DMS114 treated with DMSO at 0.1 percent for 48 hours (cell line): ENCODE results near the gene RSPH10B2.
"Not testable (repeated sequence)": the region's sequence is repeated elsewhere in the genome, so short reads cannot be mapped to it uniquely, and the experiment has no call there.

Experiments used
- DNase-seq: peaks from one replicate; lab custom pipeline; 2025; ENCODE audit not compliant: unreplicated experiment; lab: John Stamatoyannopoulos, UW

RSPH10B2 gene

DNA sequence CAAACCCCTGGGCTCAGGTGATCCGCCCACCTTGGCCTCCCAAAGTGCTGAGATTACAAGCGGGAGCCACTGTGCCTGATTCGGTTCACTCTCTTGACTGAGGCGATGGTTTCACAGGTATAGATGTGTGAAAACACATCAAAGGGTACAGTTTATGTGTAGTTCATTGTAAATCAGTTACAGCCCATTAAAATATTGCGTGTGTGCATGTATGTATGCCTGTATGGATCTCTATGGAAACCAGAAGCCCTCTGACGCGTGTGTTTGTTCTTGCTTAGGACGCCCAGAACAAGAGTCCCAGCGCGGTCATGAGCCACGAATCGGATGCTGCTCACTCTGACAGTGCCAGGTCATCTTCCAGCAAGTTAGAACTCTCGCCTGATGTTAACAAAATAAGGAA is 35.5 kb downstream of the RSPH10B2 start:
- not testable (repeated sequence) for DNase-seq

DNA sequence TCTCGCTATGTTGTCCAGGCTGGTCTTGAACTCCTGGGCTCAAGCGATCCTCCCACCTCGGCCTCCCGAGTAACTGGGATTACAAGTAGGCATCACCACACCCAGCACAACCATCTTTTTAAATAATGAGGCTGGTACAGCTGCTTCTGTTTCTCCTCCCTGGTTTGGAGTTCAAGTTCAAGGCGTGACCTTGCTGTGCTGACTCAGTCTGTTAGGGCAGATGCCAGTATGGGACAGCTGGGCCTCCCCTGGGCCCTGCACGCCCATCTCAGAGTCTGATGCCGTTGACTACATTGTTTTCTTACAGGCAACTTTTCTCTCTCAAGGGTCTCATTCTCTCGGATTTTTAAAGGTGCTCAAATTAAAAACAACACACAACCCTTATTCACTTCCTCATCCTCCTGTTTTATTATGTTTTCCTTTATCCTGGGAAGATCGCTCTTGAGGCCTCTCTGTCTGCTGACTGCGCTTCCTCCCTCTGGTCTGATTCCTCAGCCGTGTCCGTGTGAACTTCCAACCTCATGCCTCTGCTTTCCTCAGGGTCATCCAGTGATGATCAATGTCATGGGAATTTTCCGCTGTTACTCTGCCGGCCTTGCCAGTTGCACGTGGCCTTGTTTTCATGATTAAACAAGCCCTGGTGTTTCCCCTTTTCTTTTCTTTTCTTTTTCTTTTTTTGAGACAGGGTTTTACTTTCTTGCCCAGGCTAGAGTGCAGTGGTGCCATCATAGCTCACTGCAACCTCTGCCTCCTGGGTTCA is 38.4 kb downstream of the RSPH10B2 start:
- DNase-seq: not testable (repeated sequence)

DNA sequence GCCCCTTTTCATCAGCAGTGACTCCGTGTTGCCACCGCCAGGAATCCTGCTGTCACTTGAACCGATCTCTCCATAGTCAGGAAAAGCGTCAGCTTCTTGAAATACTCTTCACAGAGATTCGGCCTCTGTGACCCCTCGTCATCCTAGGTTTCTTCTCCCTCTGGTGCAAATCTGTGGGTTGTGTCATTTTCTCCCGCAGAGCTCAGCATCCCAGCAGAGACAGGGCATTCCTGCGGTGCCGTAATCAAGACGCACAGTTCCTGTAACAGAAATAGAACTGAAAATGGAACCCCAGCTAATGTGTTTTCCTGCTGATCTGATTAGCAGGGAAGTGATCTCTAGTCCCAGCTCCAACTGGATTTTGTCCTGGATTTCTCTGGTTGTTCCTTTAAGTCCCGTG is 40.4 kb downstream of the RSPH10B2 start:
- DNase-seq: not testable (repeated sequence)

DNA sequence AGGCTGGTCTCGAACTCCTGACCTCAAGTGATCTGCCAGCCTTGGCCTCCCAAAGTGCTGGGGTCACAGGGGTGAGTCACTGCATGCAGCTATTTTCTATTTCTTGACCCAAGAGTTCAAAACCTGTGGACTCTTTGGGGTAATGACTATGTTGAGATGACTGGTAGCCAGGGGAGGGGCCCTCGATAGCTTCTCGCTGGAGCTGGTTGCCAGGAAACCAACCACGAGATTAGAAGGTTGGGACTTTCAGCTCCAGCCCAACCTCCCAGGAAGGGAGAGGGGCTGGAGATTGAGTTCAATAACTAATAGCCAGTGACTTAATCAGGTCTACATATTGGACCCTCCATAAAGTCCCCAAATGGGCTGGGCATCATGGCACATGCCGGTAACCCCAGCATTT is 43.3 kb downstream of the RSPH10B2 start:
- DNase-seq: not testable (repeated sequence)

DNA sequence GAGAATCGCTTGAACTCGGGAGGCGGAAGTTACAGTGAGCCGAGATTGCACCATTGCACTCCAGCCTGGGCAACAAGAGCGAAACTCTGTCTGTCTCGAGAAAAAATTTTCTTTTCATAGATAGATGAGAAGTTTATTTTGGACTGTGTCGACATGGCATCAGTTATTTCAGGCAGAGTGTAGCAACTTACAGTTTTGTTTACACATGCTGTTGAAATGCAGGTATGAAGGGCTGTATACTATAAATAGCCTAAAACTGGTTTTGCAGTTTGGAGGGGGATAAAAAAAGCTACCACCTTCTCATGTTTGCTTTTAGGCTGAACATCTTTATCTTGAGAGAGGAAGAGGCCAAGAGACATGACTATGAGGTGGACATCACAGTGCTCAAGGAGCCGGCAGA is 44.1 kb downstream of the RSPH10B2 start:
- not testable (repeated sequence) for DNase-seq

DNA sequence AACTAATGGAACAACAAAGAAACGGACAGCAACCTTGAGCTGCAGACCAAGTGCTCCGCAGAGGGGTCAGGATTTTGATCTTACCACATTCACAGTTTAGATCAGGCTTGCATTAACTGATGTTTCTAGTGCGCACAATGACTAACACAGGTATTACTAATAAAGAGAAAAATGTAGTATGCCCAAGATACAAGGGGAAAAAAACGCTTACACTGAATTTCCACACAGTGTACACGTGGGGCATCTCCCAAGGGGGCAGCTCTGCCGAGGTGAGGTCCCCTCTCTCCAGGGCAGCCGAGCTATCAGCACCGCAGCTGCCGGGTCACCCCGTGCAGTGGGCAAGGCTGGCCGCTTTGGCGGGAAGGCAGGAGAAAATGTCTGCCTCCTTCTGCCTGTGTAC is 46.0 kb downstream of the RSPH10B2 start:
- not testable (repeated sequence) for DNase-seq

DNA sequence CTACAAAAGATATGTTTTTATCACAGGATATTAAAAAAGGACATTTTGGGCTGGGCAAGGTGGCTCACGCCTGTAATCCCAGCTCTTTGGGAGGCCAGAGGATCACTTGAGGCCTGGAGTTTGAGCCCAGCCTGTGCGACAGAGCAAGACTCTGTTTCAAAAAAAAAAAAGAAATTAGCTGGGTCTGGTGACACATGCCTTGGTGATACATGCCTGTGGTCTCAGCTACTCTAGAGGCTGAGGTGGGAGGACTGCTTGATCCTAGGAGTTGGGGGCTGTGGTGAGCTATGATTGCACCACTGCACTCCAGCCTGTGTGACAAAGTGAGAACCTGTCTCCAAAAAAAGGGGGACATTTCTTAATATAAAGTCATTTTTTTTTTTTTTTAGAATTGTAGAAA is 46.4 kb downstream of the RSPH10B2 start:
- DNase-seq: not testable (repeated sequence)

DNA sequence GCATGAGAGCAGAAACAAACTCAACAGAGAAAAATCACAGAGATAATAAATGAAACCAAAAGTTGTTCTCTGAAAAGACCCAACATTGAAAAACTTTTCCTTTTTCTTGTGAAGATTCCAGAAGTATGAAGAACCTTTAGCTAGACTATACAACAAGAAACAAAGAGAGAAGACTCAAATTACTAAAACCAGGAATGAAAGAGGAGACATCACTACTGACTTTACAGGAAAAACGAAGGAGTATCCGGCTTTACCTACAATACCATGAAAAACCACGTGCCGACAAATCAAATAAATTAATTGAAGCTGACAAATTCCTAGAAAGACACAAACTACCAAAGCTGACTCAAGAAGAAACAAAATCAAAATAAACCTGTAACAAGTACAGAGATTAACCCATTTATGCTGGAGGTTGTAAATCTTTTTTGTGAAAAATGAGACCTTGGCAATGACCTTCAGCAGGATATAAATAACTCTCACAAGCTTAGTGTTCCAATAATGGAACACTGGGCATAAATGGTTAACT is 53.6 kb downstream of the RSPH10B2 start:
- not testable (repeated sequence) for DNase-seq

DNA sequence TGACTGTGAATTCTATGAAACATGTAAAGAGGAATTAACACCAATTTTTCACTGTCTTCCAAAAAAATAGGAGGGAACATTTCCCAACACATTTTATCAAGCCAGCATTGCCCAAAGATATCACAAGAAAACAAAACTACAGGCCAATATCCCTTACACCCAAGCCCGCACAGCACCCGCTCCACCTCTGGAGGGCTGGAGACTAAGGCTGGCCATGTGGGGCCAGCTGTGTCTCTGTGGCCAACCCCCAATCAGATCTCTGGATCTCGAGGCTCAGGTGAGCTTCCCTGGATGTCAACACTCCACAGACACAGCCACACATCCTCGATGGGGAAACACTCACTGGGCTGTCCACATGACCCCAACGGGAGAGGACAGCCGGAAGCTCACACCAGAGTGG is 54.1 kb downstream of the RSPH10B2 start:
- not testable (repeated sequence) for DNase-seq

DNA sequence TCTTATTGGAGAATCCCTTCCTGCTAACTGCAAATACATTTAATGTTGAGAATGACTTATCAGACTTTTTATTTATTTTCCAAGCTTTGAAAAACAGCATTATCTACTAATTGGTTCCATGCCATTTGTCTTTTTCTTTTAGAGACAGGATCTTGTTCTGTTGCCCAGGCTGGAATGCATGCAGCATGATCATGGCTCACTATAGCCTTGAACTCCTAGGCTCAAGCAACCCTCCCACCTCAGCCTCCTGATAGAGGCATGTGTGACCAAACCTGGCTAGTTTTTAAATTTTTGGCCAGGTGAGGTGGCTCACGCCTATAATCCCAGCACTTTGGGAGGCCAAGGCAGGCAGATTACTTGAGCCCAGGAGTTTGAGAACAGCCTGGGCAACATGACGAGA is 59.1 kb downstream of the RSPH10B2 start:
- DNase-seq: not testable (repeated sequence)

DNA sequence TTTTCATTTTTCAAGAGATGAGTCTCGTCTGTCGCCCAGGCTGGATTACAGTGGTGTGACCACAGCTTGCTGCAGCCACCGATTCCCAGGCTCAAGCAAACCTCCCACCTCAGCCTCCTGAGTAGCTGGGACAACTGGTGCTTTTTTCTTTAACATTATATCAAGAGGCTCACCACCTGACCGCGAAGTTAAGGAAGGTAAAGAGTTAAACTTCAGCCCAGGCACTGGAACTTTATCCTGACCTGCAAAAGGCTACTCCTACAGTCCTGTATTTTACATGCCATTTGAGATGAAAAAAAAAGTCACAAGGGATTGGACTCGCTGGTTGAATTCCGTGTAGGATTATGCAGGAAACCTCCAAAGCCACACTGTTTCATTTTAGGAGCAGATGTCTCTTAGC is 61.6 kb downstream of the RSPH10B2 start:
- DNase-seq: not testable (repeated sequence)

DNA sequence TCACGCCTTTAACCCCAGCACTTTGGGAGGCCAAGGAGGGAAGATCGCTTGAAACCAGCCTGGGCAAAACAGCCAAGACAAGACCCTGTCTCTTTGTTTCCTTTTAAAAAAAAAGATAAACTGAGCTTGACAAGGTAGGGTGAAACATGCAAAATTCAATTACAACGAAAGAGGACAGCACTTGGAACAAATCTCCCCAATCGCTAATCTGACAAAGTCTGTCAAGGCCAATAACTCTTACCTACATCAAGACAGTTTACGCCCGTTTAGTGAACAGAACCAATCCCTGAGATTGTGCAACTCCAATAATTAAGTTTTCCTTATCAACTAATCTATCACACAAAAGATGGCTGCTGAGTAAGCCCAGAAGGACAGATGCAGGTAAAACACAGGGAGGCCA is 67.7 kb downstream of the RSPH10B2 start:
- DNase-seq: not testable (repeated sequence)

DNA sequence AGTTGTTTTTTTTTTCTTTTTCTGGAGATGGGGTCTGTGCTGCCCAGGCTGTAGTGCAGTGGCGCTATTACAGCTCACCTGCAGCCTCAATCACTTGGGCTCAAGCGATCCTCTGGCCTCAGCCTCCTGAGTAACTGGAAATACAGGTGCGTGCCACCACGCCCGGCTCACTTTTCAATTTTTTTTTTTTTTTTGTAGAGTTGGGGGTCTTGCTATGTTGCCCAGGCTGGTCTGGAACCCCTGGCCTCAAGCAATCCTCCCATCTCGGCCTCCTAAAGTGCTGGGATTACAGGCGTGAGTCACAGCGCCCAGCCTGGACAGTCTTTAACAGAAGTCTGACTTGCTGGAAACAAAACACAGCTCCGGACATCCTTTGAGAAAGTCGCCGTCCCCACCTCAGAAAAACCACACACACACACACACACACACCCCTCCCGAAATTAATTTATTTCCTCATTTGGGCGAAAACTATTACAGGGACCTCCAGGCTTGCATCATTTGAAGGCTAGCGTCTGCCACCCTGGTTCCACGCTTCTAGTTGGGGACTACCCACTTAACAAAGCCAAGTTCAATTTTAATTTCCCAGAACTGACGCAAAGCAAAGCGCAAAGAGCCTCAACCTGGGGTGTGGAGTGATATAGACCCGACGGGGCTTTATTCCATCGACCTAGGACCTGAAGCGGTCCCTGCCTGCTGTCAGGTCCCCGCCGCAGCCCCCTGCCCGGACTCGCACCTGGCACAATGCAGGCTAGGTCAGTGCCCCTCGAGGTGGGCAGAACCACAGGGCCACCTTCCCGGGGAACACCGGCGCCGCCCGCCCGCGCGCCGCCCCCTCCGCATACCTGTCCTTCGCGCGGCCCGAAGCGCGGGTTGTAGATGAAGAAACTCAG is 71.6 kb downstream of the RSPH10B2 start:
- DNase-seq: not testable (repeated sequence)

DNA sequence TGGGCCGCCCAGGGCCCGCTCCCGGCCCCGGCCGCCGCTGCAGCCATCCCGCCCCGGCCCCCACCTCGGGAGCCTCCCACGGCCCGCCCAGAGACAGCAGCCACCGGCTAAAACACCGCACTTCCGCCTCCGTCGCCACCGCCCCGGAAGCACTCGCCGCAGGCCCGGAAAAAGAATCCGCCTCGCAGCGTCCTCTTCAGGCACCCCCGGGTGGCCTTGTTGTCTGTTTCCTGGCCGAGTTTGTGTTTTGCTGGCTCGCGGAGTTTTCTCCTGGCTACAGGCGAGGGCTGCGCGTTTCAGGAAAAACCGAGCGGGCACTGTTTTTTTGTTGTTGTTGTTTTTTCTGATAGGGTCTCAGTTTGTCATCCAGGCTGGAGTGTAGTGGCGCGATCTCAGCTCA is 72.2 kb downstream of the RSPH10B2 start, which contains the start of gene CCZ1B:
TSS of gene CCZ1B (minus strand) at position 125 of the 400 bp plus-strand sequence. CDS start at position 47, 78 bp downstream.
- DNase-seq: peak; percentile 51

DNA sequence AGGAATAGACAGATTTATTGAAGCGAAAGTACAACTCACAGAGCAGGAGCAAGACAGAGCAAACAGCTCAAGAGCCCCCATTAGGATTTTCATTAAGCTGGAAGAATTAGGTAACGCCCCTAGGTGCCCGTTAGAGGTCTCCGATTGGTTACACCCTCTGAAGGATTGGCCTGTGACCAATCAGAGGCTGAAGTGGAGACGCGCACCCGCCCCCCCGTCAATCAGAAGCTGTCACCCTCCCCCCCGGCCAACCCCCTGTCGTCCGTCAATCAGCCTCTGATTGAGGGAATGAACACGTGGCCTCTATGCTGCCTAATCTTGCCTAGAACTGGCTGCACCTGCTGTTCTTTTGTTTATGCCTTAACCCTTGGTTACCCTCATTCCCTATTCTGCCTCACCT is 73.3 kb downstream of the RSPH10B2 start:
- DNase-seq: not testable (repeated sequence)

DNA sequence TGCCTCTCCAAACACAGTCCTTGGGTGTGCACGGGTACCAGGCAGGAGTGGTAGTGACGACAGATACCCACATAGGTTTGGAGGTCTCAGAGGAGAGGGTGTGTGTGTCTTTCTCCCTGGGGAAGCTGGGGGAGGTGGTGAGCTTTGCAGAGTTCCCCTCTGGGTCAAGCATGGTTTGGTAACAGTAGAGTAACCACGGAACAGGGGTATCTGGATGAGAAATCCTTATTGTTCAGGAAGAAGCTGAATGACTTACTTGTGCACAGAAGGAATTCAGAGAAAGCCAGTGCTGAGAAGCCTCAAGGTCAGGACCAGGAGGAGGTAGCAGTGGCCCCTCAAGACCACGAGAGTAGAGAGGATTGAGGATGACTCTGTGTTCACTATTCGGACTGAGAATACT is 75.7 kb downstream of the RSPH10B2 start:
- DNase-seq: not testable (repeated sequence)

DNA sequence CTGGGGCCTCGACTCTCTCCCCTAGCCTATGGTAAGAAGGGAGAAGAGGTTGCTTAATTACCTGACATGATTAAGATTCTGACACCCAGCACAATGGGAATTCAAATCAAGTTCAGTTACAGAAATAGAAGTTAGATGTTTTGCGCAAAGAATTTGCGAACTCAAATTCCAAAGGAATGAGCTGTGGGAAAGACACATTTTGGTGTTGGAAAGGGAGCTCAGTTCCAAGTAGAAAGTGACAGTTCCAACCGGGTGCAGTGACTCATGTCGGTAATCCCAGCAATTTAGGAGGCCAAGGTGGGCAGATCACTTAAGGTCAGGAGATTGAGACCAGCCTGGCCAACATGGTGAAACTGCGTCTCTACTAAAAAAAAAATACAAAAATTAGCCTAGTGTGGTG is 76.1 kb downstream of the RSPH10B2 start:
- not testable (repeated sequence) for DNase-seq

DNA sequence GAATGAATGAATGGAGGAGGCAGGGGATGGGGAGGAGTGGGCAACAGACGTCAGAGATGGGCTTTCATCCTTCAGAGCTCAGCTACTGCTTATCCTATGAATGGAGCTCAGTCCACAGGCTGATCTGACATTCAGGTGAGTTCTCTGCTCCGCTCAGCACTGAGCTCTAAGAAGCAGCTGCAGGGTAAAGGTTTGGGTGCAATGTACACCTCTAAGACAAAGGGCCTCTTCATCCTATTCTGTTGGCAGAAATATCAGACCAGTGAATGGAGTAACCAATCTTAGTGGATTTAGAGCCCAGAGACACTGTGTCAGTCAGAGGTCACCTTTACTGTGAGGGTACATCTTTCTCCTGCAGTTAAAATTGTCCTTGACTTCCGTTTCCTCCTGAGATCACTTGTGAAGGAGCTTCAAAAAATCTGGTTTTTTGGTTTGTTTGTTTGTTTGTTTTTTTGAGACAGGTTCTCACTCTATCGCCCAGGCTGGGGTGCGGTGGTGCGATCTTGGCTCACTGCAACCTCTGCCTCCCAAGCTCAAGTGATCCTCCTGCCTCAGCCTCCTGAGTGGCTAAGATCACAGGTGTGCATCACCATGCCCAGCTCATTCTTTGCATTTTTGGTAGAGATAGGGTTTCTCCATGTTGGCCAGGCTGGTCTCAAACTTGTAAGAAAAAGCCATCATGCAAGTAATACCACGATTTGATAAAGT is 77.3 kb downstream of the RSPH10B2 start:
- DNase-seq: no peak

DNA sequence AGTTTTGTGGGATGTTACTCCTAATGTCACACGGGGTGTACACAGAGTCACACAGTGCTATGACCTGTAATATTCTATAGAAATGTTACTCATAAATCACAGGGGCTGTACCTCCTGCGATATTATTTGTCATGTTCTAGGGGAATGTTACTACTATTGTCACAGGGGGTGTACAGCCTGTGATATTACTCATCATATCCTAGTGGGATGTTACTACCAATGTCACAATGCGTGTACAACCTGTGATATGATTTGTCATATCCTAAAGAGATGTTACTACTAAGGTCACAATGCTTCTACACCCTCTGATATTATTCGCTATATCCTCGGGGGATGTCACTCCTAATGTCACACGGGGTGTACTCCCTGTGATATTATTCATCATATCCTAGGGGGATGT is 79.7 kb downstream of the RSPH10B2 start:
- no peak for DNase-seq

DNA sequence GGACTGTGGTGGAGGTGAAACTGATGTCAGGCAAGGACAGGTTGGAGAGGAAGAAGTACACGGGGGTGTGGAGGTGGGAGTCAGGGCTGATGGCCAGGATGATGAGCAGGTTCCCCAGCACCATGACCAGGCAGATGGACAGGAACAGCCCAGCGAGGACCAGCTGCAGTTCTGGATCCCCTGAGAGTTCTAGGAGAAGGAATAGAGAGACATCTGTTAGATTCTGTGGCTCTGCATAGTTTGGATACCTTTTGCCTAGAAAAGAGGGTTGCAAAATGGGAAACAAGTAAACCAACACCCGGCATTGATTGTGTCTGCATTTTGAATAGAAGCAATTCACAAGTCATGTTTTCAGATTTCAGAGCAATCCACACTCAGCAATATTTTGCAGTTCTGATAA is 81.6 kb downstream of the RSPH10B2 start:
- DNase-seq: not testable (repeated sequence)

DNA sequence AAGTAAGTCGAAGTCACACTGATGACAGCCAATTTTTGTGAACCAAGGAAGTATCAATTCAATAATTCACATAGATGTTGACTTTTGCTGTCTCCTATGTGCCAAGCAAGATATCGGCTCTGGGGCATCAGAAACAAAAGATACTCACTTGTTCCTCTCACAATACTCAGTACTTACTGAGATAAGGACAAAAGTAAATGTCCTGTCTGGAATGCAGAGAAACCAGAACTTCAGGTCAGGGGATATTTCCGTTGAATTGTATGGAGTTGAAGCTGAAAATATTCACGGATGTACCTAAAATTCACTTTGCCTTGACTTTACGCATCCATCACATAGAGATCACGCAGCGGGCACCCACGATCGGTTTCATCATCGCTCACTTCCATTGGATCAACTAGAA is 83.2 kb downstream of the RSPH10B2 start:
- DNase-seq: not testable (repeated sequence)
